Vagina (tissue), 2 donors: Measurements from ENCODE around the gene EYS. TPM values are rescaled to one million over a fixed set of nuclear protein-coding genes. Genes with fewer than 3 reads are reported as not detected.

Source experiments
- DNase-seq, 2 donors: peaks; one replicate each; pipeline ENCODE4 v3.0.0-alpha.2; 2017; ENCODE audit errors: extremely low spot score in 2 of 2
- H3K27ac ChIP-seq: fragments of 200-600 bp; sonication (generic); one replicate; pipeline ENCODE4 v1.5.1; 2019
- H3K27me3 ChIP-seq: fragments of 200-600 bp; sonication (generic); one replicate; pipeline ENCODE4 v1.5.1; 2019
- H3K36me3 ChIP-seq, 2 donors: fragments of 200-600 bp; sonication (generic); one replicate each; pipeline ENCODE4 v1.5.1; 2017 to 2019
- H3K4me1 ChIP-seq: fragments of 200-600 bp; sonication (generic); one replicate; pipeline ENCODE4 v1.5.1; 2019
- H3K4me3 ChIP-seq, 2 donors: fragments of 200-600 bp; sonication (generic); 1 replicate in 1 of 2; 2 replicates in 1 of 2; pipeline ENCODE4 v1.5.1; 2016 to 2019
- H3K9me3 ChIP-seq: fragments of 200-600 bp; sonication (generic); one replicate; pipeline ENCODE4 v1.5.1; 2019
- POLR2A ChIP-seq, 2 donors: fragments of 450-650 bp; IDR thresholded peaks; one replicate each; pipeline ENCODE4 v1.6.1; 2017; ENCODE audit warnings: antibody characterized with exemption in 2 of 2, mild to moderate bottlenecking in 2 of 2, moderate library complexity in 2 of 2
- POLR2AphosphoS5 ChIP-seq, 2 donors: sonication (generic); formaldehyde crosslinking; IDR thresholded peaks; one replicate each; pipeline ENCODE4 v1.9.0; 2017; ENCODE audit warnings: antibody characterized with exemption in 2 of 2, mild to moderate bottlenecking in 2 of 2, low read depth in 1 of 2; ENCODE audit not compliant: insufficient read depth in 1 of 2
- intact Hi-C: fragments of 100-400 bp; cut with DNase I; formaldehyde crosslinking; loops from one replicate; pipeline ENCODE4 v1.15.1; 2023
- total RNA-seq: library from RNA; depleted of rRNA; stranded (reverse); fragments of >200 nt; gene quantifications from one replicate; pipeline ENCODE4 v1.2.3, GENCODE V29; 2016
- TF ChIP-seq, protein P1 (sequence below), 3 experiments: fragments of 450-650 bp in 2 of 3; fragments of 200-600 bp in 1 of 3; sonication (generic) in 1 of 3; IDR thresholded peaks; one replicate each; pipeline ENCODE4 v1.5.1; 2017 to 2019; ENCODE audit warnings: antibody characterized with exemption in 3 of 3, mild to moderate bottlenecking in 2 of 3, moderate library complexity in 2 of 3

EYS gene
- total RNA-seq, 1 donor from 2014 or later: not detected

- TF ChIP-seq POLR2A (IDR thresholded peaks at IDR 0.05) (no peak), POLR2AphosphoS5 (IDR thresholded peaks at IDR 0.05; ENCODE audit: insufficient read depth in 1 of 2, low read depth in 1 of 2) (no peak)
- TF ChIP-seq, protein P1, sequence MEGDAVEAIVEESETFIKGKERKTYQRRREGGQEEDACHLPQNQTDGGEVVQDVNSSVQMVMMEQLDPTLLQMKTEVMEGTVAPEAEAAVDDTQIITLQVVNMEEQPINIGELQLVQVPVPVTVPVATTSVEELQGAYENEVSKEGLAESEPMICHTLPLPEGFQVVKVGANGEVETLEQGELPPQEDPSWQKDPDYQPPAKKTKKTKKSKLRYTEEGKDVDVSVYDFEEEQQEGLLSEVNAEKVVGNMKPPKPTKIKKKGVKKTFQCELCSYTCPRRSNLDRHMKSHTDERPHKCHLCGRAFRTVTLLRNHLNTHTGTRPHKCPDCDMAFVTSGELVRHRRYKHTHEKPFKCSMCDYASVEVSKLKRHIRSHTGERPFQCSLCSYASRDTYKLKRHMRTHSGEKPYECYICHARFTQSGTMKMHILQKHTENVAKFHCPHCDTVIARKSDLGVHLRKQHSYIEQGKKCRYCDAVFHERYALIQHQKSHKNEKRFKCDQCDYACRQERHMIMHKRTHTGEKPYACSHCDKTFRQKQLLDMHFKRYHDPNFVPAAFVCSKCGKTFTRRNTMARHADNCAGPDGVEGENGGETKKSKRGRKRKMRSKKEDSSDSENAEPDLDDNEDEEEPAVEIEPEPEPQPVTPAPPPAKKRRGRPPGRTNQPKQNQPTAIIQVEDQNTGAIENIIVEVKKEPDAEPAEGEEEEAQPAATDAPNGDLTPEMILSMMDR (IDR thresholded peaks at IDR 0.05): no peak
- intact Hi-C loops: no loop called here
- no peaks in the 10 kb centered on the region for H3K9me3 ChIP-seq
Measured at GRCh38 chr6:64507661-64508060, 1199.4 kb downstream of the EYS start.

GRCh38 chr6:64505312-64505711 lies 1201.7 kb downstream of the EYS start:
- DNase-seq: no peak
- Histone ChIP-seq H3K27me3 (no peaks in the 10 kb centered on the region), H3K36me3 (no peaks in the 10 kb centered on the region), H3K27ac (no peak overlapping the region), H3K9me3 (no peaks in the 10 kb centered on the region), H3K4me1 (no peaks in the 10 kb centered on the region), H3K4me3 (no peak overlapping the region)
- intact Hi-C loops: no loop called here
- TF ChIP-seq POLR2AphosphoS5 (IDR thresholded peaks at IDR 0.05; ENCODE audit: insufficient read depth in 1 of 2, low read depth in 1 of 2): no peak
- TF ChIP-seq, protein P1 (IDR thresholded peaks at IDR 0.05): no peak
- no peak for TF ChIP-seq POLR2A (IDR thresholded peaks at IDR 0.05)

More at GRCh38 chr6:64507661-64508060, 1199.4 kb downstream of the EYS start:
- no peaks in the 10 kb centered on the region for H3K27me3 ChIP-seq
- H3K36me3 ChIP-seq: no peaks in the 10 kb centered on the region
- no peak overlapping the region for H3K4me3 ChIP-seq
- H3K27ac ChIP-seq: no peak overlapping the region
- H3K4me1 ChIP-seq: no peaks in the 10 kb centered on the region
- no peak for DNase-seq

- H3K4me1 ChIP-seq: no peaks in the 10 kb centered on the region
- H3K27me3 ChIP-seq: no peaks in the 10 kb centered on the region
- no peak for TF ChIP-seq POLR2AphosphoS5 (IDR thresholded peaks at IDR 0.05; ENCODE audit: insufficient read depth in 1 of 2, low read depth in 1 of 2)
- TF ChIP-seq, protein P1 (IDR thresholded peaks at IDR 0.05): no peak
- TF ChIP-seq POLR2A (IDR thresholded peaks at IDR 0.05): no peak
- H3K27ac ChIP-seq: no peak overlapping the region
- H3K4me3 ChIP-seq: no peak overlapping the region
- no peak for DNase-seq
- no peaks in the 10 kb centered on the region for H3K36me3 ChIP-seq
- H3K9me3 ChIP-seq: no peaks in the 10 kb centered on the region
- intact Hi-C loops: no loop called here
Measured at GRCh38 chr6:64504503-64504902, 1202.5 kb downstream of the EYS start.

GRCh38 chr6:64502801-64503200 lies 1204.2 kb downstream of the EYS start:
- TF ChIP-seq, protein P1 (IDR thresholded peaks at IDR 0.05): no peak
- no peak for TF ChIP-seq POLR2AphosphoS5 (IDR thresholded peaks at IDR 0.05; ENCODE audit: insufficient read depth in 1 of 2, low read depth in 1 of 2)
- no peak for TF ChIP-seq POLR2A (IDR thresholded peaks at IDR 0.05)
- H3K27me3 ChIP-seq: no peaks in the 10 kb centered on the region
- no peaks in the 10 kb centered on the region for H3K9me3 ChIP-seq
- no peak for DNase-seq
- H3K4me1 ChIP-seq: no peaks in the 10 kb centered on the region
- intact Hi-C loops: no loop called here
- H3K36me3 ChIP-seq: no peaks in the 10 kb centered on the region
- H3K4me3 ChIP-seq: no peak overlapping the region
- H3K27ac ChIP-seq: no peak overlapping the region

DNA sequence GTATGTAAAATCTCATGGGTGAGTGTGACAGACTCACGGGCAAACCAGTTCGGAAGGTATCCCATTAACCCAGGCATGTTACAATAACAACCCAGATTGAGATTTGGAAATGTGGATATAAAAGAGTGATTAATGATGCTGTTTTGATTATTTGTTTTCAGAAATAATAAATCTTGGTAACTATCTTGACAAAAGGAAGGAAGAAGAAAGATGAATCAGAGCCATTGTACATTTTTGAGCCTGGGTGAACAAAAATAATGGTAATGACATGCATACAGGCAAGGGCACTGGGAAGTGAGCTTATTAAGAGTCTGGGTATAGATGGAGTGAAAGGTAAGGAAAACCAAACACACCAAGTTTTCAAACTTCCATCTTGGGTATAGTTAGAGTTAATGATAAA lies 1209.4 kb downstream of the EYS start:
- no peaks in the 10 kb centered on the region for H3K36me3 ChIP-seq
- no peaks in the 10 kb centered on the region for H3K27me3 ChIP-seq
- no peak for DNase-seq
- H3K9me3 ChIP-seq: no peaks in the 10 kb centered on the region
- no peaks in the 10 kb centered on the region for H3K4me1 ChIP-seq
- no peak overlapping the region for H3K4me3 ChIP-seq
- intact Hi-C loops: no loop called here
- H3K27ac ChIP-seq: no peak overlapping the region
- TF ChIP-seq POLR2A (IDR thresholded peaks at IDR 0.05) (no peak), POLR2AphosphoS5 (IDR thresholded peaks at IDR 0.05; ENCODE audit: insufficient read depth in 1 of 2, low read depth in 1 of 2) (no peak)
- TF ChIP-seq, protein P1 (IDR thresholded peaks at IDR 0.05): no peak
